Activated CD4-positive, alpha-beta T cell treated with anti-CD3 and anti-CD28 coated beads, Interleukin-2, amount 10 ng/mL, durations not matched to agents 24 days and 14 days (primary cell): ENCODE results near the gene C9. TPM values are rescaled to one million over a fixed set of nuclear protein-coding genes. Genes with fewer than 3 reads are reported as not detected.
"Not testable (repeated sequence)": the region's sequence is repeated elsewhere in the genome, so short reads cannot be mapped to it uniquely, and the experiment has no call there.

Source experiments
- DNase-seq: peaks from one replicate; pipeline ENCODE4 v3.0.0; 2022
- H3K27ac Mint-ChIP-seq: one replicate; pipeline ENCODE4 v1.8.0; 2022; ENCODE audit warnings: mild to moderate bottlenecking, mixed read lengths
- H3K27me3 Mint-ChIP-seq: one replicate; pipeline ENCODE4 v1.8.0; 2022; ENCODE audit warnings: mixed read lengths
- H3K36me3 Mint-ChIP-seq: one replicate; pipeline ENCODE4 v1.8.0; 2022; ENCODE audit warnings: low read depth, mild to moderate bottlenecking, mixed read lengths
- H3K4me1 Mint-ChIP-seq: one replicate; pipeline ENCODE4 v1.8.0; 2021; ENCODE audit warnings: mixed read lengths
- H3K4me3 Mint-ChIP-seq: one replicate; pipeline ENCODE4 v1.8.0; 2022; ENCODE audit warnings: mild to moderate bottlenecking, moderate library complexity, mixed read lengths
- H3K9me3 Mint-ChIP-seq: one replicate; pipeline ENCODE4 v1.8.0; 2021; ENCODE audit warnings: mixed read lengths
- intact Hi-C: fragments of 100-400 bp; cut with micrococcal nuclease; formaldehyde crosslinking; loops from one replicate; pipeline ENCODE4 v1.15.1; 2023
- total RNA-seq: library from RNA; stranded (reverse); gene quantifications from 2 replicates; pipeline ENCODE4 v1.2.3, GENCODE V29; 2022

Gene C9
- total RNA-seq, 1 donor from 2014 or later: not detected

DNA sequence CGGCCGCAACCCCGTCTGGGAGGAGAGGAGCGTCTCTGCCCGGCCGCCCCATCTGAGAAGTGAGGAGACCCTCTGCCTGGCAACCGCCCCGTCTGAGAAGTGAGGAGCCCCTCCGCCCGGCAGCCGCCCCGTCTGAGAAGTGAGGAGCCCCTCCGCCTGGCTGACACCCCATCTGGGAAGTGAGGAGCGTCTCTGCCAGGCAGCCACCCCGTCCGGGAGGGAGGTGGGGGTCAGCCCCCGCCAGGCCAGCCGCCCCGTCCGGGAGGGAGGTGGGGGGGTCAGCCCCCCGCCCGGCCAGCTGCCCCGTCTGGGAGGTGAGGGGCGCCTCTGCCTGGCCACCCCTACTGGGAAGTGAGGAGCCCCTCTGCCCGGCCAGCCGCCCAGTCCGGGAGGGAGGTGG is 30.0 kb downstream of the C9 start:
- DNase-seq, H3K4me1 Mint-ChIP-seq, H3K27ac Mint-ChIP-seq, H3K9me3 Mint-ChIP-seq, H3K4me3 Mint-ChIP-seq, H3K27me3 Mint-ChIP-seq, intact Hi-C loops, H3K36me3 Mint-ChIP-seq: not testable (repeated sequence)

DNA sequence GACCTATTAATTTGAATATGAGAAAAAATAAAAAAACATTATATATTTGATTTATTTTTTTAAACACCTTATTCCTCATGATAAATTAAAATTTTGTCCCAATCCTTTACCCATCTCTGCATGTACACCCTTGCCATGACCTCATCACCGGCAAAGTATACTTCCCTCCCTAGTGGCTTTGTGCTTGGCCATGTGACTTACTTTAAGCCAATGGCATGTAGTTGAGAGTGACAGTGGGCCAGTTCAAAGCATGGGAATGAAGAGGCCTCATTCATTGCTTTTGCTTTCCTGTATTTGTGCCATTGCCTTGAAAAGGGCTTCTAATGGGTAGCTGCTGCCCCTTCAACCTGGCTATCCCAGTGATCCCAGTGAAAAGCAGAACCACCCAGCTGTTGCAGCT is 31.2 kb downstream of the C9 start:
- H3K27ac Mint-ChIP-seq: no peak overlapping the region

DNA sequence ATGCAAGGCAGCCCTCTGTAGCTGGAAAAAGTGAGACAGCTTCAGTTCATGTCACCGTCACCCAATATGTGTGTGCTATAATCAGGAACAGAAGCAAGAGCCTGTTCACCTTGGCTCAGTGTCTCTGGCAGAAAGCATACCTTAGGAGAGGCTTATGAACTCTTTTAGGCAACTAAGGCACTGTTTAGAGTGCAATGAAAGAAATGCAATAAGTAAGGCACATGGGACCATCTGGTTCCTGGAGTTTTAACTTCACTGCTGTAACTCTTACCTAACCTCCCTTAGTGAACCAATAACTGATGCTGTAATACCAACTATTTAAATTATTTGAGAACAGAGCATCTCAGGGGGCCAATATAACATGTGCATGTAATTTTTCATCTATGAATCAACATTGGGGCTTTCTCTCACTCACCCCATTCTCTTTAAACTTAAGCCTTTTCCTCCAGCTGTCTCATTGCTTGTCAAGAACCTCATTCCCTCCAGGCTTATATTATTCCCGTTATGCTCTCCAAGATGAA is 32.4 kb downstream of the C9 start:
- H3K4me3 Mint-ChIP-seq: no peak overlapping the region
- H3K9me3 Mint-ChIP-seq: no peaks in the 10 kb centered on the region
- H3K4me1 Mint-ChIP-seq: no peaks in the 10 kb centered on the region
- peaks cover 4% of the 10 kb centered on the region for H3K27me3 Mint-ChIP-seq
- intact Hi-C loops: no loop called here
- no peak overlapping the region for H3K27ac Mint-ChIP-seq
- no peaks in the 10 kb centered on the region for H3K36me3 Mint-ChIP-seq
- no peak for DNase-seq

More for the DNA sequence above, 31.2 kb downstream of the C9 start:
- H3K36me3 Mint-ChIP-seq: no peaks in the 10 kb centered on the region
- H3K27me3 Mint-ChIP-seq: peaks cover 4% of the 10 kb centered on the region
- no peaks in the 10 kb centered on the region for H3K4me1 Mint-ChIP-seq
- no peak overlapping the region for H3K4me3 Mint-ChIP-seq
- intact Hi-C loops: no loop called here
- H3K9me3 Mint-ChIP-seq: no peaks in the 10 kb centered on the region
- DNase-seq: no peak

DNA sequence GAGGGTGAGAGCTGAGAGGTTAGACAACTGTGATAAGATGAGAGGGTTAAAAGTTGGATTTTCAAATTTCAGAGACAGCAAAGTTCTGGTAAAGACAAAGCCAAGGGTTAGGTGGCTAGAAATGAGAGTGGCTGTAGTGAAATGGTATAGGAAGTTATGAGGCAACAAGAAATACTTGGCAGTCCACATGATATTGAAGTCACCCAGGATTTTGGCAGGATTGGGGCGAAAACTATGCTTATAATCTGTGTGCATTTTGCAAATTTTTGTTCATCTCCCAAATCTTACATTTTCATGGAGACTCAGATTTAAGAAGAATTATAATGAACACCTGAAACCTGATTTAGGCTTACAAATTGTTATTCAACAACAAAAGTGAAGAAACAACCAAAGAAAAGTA is 35.6 kb downstream of the C9 start:
- Mint-ChIP-seq H3K9me3 (peaks cover 5% of the 10 kb centered on the region), H3K27me3 (peaks cover 9% of the 10 kb centered on the region), H3K4me1 (no peaks in the 10 kb centered on the region), H3K36me3 (no peaks in the 10 kb centered on the region), H3K27ac (no peak overlapping the region), H3K4me3 (no peak overlapping the region)
- DNase-seq: no peak
- intact Hi-C loops: no loop called here

DNA sequence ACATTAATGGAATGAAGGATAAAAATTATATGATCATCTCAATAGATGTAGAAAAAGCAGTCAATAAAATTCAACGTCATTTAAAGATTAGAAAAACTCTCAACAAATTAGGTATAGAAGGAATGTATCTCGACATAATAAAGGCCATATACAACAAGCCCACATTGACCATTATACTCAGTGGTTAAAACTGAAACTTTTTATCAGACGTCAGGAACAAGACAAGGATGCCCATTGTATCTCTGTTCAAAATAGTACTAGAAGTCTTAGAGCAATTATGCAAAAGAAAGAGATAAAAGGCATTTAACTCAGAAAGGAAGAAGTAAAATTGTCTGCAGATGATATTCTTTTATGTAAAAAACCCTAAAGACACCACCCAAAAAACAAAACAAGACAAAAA is 40.8 kb downstream of the C9 start:
- no peak for DNase-seq
- intact Hi-C loops: no loop called here
- no peaks in the 10 kb centered on the region for H3K4me1 Mint-ChIP-seq
- H3K9me3 Mint-ChIP-seq: peaks cover 5% of the 10 kb centered on the region
- H3K36me3 Mint-ChIP-seq: no peaks in the 10 kb centered on the region
- H3K27ac Mint-ChIP-seq: no peak overlapping the region
- no peak overlapping the region for H3K4me3 Mint-ChIP-seq
- H3K27me3 Mint-ChIP-seq: peaks cover 18% of the 10 kb centered on the region

DNA sequence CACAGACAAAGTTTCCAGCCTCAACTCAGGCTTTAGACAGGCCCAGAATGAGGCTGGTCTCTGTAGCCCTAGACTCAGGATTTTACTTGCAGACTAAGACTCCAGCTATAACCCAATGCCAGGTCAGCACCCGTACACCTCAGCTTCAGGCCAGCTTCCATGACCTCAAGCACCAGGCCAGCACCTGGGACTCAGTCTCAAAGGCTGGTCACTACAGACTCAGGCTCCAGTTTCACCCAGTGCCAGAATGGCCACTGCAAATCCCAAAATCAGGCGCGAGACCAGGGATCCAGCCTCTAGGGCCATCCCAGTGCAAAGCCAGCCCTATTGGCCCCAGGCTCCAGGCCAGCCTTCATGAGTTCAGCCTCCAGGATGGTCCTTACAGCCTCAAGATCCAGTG is 44.9 kb downstream of the C9 start:
- no peak overlapping the region for H3K27ac Mint-ChIP-seq

DNA sequence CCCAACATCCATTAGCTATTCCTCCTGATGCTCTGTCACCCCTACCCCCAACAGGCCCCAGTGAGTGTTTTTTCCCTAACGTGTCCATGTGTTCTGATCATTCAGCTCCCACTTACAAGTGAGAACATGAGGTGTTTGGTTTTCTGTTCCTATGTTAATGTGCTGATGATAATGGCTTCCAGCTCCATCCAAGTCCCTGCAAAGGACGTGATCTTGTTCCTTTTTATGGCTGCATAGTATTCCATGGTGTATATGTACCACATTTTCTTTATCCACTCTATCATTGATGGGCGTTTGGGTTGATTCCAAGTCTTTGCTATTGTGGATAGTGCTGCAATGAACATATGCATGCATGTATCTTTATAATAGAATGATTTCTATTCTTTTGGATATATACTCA is 47.8 kb downstream of the C9 start:
- H3K4me1 Mint-ChIP-seq, H3K27ac Mint-ChIP-seq, H3K4me3 Mint-ChIP-seq, H3K9me3 Mint-ChIP-seq, H3K36me3 Mint-ChIP-seq, intact Hi-C loops, DNase-seq: not testable (repeated sequence)
- peaks cover 14% of the 10 kb centered on the region for H3K27me3 Mint-ChIP-seq

More for the DNA sequence above, 44.9 kb downstream of the C9 start:
- intact Hi-C loops: no loop called here
- H3K36me3 Mint-ChIP-seq: no peaks in the 10 kb centered on the region
- peaks cover 3% of the 10 kb centered on the region for H3K9me3 Mint-ChIP-seq
- no peaks in the 10 kb centered on the region for H3K4me1 Mint-ChIP-seq
- no peak overlapping the region for H3K4me3 Mint-ChIP-seq
- DNase-seq: no peak
- H3K27me3 Mint-ChIP-seq: peaks cover 15% of the 10 kb centered on the region

DNA sequence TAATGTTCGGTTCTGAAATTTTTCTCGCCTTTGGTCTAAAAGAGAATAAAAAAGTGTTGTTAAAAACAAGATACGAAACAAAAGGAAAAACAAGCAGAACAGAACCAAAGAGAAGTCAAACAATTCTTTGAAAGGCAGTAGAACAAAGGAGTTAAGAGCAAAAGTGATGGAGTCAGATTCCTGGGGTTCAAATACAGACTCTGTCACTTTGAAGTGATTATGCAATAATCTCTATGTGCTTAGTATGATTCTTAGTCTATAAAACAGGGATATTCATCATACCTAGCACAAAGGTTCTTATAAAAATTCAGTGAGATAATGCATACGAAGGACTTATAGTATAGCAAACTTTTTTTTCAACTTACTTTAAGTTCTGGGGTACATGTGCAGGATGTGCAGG is 48.3 kb downstream of the C9 start:
- intact Hi-C loops: no loop called here
- no peak for DNase-seq
- peaks cover 18% of the 10 kb centered on the region for H3K27me3 Mint-ChIP-seq
- no peaks in the 10 kb centered on the region for H3K4me1 Mint-ChIP-seq
- no peaks in the 10 kb centered on the region for H3K36me3 Mint-ChIP-seq
- H3K27ac Mint-ChIP-seq: no peak overlapping the region
- no peak overlapping the region for H3K4me3 Mint-ChIP-seq
- H3K9me3 Mint-ChIP-seq: peaks cover 6% of the 10 kb centered on the region

DNA sequence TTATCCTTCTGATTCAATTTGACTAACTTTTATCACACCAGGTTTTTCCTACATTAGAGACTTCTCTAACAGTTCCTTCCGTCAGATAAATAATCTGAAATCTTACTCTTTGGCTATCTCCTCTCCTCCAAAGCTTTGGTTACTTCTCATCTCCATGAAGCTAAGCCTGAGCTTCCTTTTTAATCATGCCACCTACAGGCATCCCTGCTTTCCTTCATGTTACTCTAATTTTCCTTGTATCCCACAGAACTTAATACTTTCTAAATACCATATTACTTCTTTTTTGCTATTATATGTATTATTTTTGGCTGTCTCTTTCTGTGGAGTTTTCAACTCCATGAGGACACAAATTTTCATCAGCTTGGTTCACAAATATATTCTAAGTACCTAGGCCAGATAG is 49.7 kb downstream of the C9 start:
- H3K9me3 Mint-ChIP-seq: peaks cover 6% of the 10 kb centered on the region

DNA sequence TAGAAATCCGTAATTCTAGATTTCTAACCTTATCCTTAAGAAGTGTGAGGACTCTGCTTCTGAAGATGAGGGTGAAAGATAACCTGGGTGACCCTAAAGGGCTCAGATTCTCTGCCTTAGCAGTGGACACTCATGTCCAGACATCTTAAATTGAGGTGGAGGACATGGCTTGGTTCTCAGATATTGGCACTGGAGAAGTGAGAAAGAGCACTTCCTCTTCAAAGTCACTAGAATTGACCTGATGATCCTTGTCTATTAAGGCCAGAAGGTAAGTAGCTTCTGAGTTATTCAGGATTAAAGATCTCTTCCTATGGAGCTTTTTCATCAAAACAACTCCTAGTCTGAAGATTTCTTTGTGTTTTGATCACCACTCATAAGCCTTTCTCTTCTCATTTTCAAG is 54.8 kb downstream of the C9 start:
- H3K27ac Mint-ChIP-seq: no peak overlapping the region
- H3K4me3 Mint-ChIP-seq: no peak overlapping the region
- peaks cover 4% of the 10 kb centered on the region for H3K9me3 Mint-ChIP-seq
- no peaks in the 10 kb centered on the region for H3K36me3 Mint-ChIP-seq
- no peaks in the 10 kb centered on the region for H3K4me1 Mint-ChIP-seq
- no peak for DNase-seq
- intact Hi-C loops: no loop called here
- peaks cover 23% of the 10 kb centered on the region for H3K27me3 Mint-ChIP-seq

More for the DNA sequence above, 49.7 kb downstream of the C9 start:
- Mint-ChIP-seq H3K27ac (no peak overlapping the region), H3K36me3 (no peaks in the 10 kb centered on the region), H3K4me3 (no peak overlapping the region), H3K4me1 (no peaks in the 10 kb centered on the region), H3K27me3 (peaks cover 20% of the 10 kb centered on the region)
- intact Hi-C loops: no loop called here
- DNase-seq: no peak

DNA sequence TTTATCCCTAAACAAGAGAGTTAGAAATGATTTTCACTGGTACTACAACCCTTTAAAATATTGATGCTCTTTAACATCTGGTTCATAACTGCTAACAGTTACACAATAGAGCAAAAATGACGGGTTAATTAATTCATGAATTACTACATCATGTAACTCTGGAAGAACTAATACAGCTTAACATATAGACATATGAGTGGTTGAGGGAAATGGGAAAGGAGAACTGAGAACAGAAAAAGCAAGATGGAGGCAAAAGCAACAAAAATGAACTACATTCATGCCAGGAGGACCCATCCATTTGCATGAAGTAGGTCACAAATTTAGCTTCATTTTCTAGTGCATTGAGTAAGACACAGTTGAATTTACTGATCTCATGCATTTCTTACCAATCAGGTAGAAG is 61.8 kb downstream of the C9 start:
- no peak overlapping the region for H3K27ac Mint-ChIP-seq
- H3K9me3 Mint-ChIP-seq: peaks cover 4% of the 10 kb centered on the region
- intact Hi-C loops: no loop called here
- peaks cover 15% of the 10 kb centered on the region for H3K27me3 Mint-ChIP-seq
- no peak for DNase-seq
- H3K4me1 Mint-ChIP-seq: no peaks in the 10 kb centered on the region
- H3K4me3 Mint-ChIP-seq: no peak overlapping the region
- peaks cover 2% of the 10 kb centered on the region for H3K36me3 Mint-ChIP-seq

DNA sequence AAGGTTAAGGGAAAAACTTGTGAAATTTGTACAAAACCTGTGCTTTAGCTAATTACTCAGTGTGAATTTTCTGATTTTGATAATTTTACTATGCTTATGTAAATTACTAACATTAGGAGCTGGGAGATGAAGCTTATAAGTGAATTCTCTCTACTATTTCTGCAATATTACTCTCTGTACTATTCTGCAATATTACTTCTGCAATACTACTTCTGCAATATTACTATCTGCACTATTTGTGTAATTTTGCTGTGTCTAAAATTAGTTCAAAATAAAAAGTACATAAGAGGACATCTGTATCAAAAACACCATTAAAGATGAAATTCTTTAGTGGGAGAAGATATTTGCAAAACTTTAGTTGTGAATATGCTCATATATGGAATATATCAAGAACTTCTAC is 62.9 kb downstream of the C9 start:
- Mint-ChIP-seq H3K4me3 (no peak overlapping the region), H3K9me3 (peaks cover 9% of the 10 kb centered on the region), H3K27me3 (peaks cover 14% of the 10 kb centered on the region), H3K27ac (no peak overlapping the region), H3K4me1 (no peaks in the 10 kb centered on the region), H3K36me3 (peaks cover 2% of the 10 kb centered on the region)
- intact Hi-C loops: no loop called here
- no peak for DNase-seq

DNA sequence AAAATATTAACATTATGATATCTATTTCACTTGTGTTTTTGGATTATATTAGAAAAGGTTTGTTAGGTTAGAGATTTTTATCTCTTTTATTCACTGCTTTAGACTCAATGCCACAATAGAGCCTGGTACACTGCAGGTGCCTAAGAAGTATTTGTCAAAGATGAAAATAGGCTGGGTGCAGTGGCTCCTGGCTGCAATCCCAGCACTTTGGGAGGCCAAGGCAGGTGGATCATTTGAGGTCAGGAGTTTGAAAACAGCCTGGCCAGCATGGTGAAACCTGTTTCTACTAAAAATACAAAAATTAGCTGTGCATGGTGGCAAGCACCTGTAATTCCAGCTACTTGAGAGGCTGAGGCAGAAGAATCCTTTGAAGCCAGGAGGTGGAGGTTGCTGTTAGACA is 64.3 kb downstream of the C9 start:
- no peak overlapping the region for H3K27ac Mint-ChIP-seq
- H3K4me1 Mint-ChIP-seq: no peaks in the 10 kb centered on the region
- H3K9me3 Mint-ChIP-seq: peaks cover 9% of the 10 kb centered on the region
- H3K4me3 Mint-ChIP-seq: no peak overlapping the region
- peaks cover 2% of the 10 kb centered on the region for H3K36me3 Mint-ChIP-seq
- no peak for DNase-seq
- H3K27me3 Mint-ChIP-seq: peaks cover 10% of the 10 kb centered on the region
- intact Hi-C loops: no loop called here

DNA sequence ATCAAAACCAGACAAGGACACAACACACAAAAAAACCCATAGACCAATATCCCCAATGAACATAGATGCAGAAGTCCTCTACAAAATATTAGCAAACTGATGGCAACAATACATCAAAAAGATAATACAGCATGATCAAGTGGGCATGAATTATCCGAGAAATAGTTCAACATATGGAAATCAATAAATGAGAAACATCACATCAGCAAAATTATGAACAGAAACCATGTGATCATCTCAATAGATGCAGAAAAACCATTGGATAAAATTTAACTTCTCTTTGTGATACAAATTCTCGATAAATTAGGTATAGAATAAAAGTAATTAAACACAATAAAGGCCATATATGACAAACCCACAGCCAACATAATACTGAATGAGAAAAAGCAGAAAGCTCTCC is 69.6 kb downstream of the C9 start:
- intact Hi-C loops: no loop called here
- Mint-ChIP-seq H3K27me3 (peaks cover 32% of the 10 kb centered on the region), H3K4me3 (no peak overlapping the region), H3K27ac (no peak overlapping the region), H3K4me1 (no peaks in the 10 kb centered on the region), H3K9me3 (peaks cover 13% of the 10 kb centered on the region), H3K36me3 (peaks cover 2% of the 10 kb centered on the region)
- no peak for DNase-seq

DNA sequence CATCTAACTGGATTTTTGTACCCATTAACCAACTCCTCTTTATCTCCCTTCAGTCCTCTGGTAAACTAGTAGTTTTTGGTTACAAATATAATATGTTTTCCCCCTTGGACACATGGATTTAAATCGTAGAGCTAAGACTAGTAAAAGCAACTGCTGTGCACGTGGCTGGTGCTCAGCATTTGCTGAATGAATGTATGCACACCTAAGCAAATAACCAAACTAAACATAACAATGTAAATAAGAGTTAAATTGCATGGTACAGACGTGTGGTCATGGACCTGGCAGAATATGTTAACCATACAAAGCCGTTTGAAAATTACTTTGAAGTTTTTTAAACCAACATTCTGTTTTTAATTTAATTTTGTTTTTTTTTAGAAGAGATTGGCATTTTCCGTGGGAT is 79.7 kb downstream of the C9 start:
- intact Hi-C loops: loop anchor here (5.0 kb wide), 1 partner anchor 292 kb away; no protein-coding TSS in a partner anchor
- peaks cover 16% of the 10 kb centered on the region for H3K27me3 Mint-ChIP-seq
- DNase-seq: no peak
- no peak overlapping the region for H3K27ac Mint-ChIP-seq
- H3K9me3 Mint-ChIP-seq: peaks cover 6% of the 10 kb centered on the region
- H3K4me3 Mint-ChIP-seq: no peak overlapping the region
- H3K36me3 Mint-ChIP-seq: peaks cover 5% of the 10 kb centered on the region
- peaks cover 11% of the 10 kb centered on the region for H3K4me1 Mint-ChIP-seq
